GM06990 (cell line): ENCODE results near the gene ATP9A.

Experiments used
- DNase-seq: peaks from one replicate; pipeline ENCODE4 v3.0.0-alpha.2; 2011; ENCODE audit not compliant: insufficient read length; ENCODE audit errors: extremely low read depth
- H3K27me3 ChIP-seq: replicated peaks from 2 replicates; pipeline ENCODE4 v1.6.0; 2011; ENCODE audit warnings: low read length; ENCODE audit not compliant: control insufficient read depth, insufficient read depth
- H3K36me3 ChIP-seq: 2 replicates; pipeline ENCODE4 v1.5.1; 2011; ENCODE audit warnings: low read length; ENCODE audit not compliant: control insufficient read depth, insufficient read depth
- H3K4me3 ChIP-seq: replicated peaks from 2 replicates; pipeline ENCODE4 v1.5.1; 2011; ENCODE audit warnings: low read depth, mild to moderate bottlenecking, control low read depth, low read length
- CTCF ChIP-seq: IDR thresholded peaks from 2 replicates; pipeline ENCODE4 v1.5.1; 2011; ENCODE audit warnings: low read length, control low read depth, mild to moderate bottlenecking, inconsistent platforms; ENCODE audit not compliant: insufficient read depth, poor library complexity, severe bottlenecking

Gene ATP9A

DNA sequence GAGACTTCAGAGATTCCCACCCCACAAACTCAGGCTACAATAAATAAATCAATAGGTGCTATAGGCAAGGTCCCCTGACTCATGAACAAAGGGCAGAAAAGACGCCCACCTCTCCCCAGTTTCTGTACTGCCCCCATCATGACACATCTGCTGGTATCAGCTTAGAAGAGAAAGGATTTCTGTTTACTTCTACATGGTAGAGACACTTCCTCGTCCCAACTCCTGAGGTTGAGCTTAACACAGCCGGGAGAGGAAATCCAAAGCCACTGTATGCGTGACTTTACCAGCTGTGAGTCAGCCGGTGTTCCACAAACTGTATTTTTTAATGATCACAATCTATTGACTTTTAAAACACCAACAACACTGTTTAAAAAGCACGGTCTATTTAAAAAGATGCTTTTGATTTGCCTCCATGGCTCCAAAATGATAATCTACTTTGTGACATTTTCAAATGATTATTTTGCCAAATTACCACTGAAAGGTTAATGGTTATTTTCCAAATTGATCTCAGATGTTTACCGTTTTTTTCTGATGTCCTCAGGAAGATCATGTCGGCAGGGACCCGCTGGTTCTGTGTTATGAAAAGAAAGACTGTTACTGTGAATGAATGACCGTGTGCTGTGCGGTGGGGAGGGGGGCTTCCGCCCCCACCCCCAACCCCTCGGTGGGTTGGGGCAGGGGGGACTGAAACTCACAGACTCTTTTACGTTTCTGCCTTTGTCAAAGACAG lies 72.5 kb downstream of the ATP9A start:
- Histone ChIP-seq H3K27me3 (no peaks in the 10 kb centered on the region), H3K4me3 (no peak overlapping the region)
- no peak for DNase-seq

DNA sequence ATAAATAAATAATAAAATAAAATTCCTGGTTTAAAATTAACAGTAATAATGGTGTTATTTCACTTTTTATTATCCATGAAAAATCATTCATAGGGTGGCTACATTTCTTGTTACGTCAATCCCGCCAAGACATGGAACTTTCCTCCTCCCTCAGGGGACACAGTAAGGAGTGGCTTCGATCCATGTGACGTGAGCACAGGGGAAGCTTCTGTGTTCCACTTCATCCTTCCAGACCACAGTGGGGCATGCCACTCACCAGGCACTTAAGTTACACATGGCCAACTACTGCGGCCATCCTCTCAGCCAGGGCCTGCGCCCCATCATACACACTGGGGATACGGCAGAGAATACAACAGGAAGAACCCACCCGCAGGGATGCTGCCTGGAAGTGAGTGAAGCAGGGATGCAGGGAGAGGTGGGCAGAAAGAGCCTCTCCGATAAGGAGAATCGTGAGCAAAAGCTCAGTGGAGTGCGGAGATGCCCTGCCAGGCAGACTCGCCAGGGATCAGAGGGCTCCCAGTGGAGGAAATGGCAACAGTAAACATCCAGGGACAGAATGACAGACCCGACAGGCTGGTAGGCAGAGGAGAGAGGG lies 75.3 kb downstream of the ATP9A start:
- H3K4me3 ChIP-seq, result no peak overlapping the region

More for the DNA sequence above, 72.5 kb downstream of the ATP9A start:
- no peak for TF ChIP-seq CTCF
- H3K36me3 ChIP-seq, result no peaks in the 10 kb centered on the region

GRCh38 chr20:51691703-51692102 lies 76.5 kb downstream of the ATP9A start:
- H3K27me3 ChIP-seq, result no peaks in the 10 kb centered on the region
- no peak for TF ChIP-seq CTCF
- no peaks in the 10 kb centered on the region for H3K36me3 ChIP-seq
- DNase-seq, result no peak
- no peak overlapping the region for H3K4me3 ChIP-seq

More for the DNA sequence above, 75.3 kb downstream of the ATP9A start:
- Histone ChIP-seq H3K36me3 (no peaks in the 10 kb centered on the region), H3K27me3 (no peaks in the 10 kb centered on the region)
- no peak for TF ChIP-seq CTCF
- no peak for DNase-seq

- no peak for DNase-seq
- Histone ChIP-seq H3K36me3 (no peaks in the 10 kb centered on the region), H3K4me3 (no peak overlapping the region), H3K27me3 (no peaks in the 10 kb centered on the region)
- TF ChIP-seq CTCF, result no peak
These were observed 79.5 kb downstream of the ATP9A start for GRCh38 chr20:51688600-51689244.

- H3K36me3 ChIP-seq, result no peaks in the 10 kb centered on the region
- no peak for TF ChIP-seq CTCF
- no peak overlapping the region for H3K4me3 ChIP-seq
- DNase-seq, result no peak
- H3K27me3 ChIP-seq, result no peaks in the 10 kb centered on the region
These were observed 80.6 kb downstream of the ATP9A start for GRCh38 chr20:51687630-51688029.
